ENCODE results near the gene RCOR1. TPM values are rescaled to one million over a fixed set of nuclear protein-coding genes. Genes with fewer than 3 reads are reported as not detected.
"Not testable (repeated sequence)": the region's sequence is repeated elsewhere in the genome, so short reads cannot be mapped to it uniquely, and the experiment has no call there.

Gene RCOR1
- total RNA-seq, 1 donor from 2014 or later, result 24.3 TPM

DNA sequence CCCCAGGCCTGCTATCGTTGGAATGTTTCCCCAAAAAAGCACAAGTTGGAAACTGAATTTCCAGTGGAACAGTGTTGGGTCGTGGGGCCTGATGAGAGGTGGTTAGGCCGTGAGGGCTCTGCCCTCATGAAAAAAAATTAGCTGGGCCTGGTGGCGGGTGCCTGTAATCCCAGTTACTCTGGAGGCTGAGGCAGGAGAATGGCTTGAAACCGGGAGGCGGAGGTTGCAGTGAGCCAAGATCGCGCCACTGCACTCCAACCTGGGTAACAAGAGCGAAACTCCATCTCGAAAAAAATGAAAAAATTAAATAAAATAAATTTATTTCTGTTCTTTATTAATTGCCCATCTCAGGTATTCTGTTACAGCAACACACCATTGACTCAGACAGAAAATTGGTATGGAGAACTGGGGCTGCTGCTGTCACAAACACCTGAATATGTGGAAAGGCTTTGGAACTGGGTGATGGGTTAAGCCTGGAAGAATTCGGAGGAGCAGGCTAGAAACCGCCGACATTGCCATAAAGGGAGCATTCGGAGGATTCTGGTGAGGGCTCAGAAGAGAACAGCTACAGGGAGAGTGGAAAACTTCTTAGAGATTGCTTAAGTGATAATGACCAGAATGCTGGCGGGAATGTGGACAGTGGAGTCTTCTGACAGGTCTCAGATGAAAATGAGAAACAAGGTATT, 17.1 kb upstream of the RCOR1 start:
- H3K4me3 Mint-ChIP-seq (ENCODE audit: low read depth), result no peak overlapping the region
- peaks cover 2% of the 10 kb centered on the region for H3K4me1 Mint-ChIP-seq (ENCODE audit: low read depth)
- DNase-seq (ENCODE audit: low spot score), result no peak
- H3K36me3 Mint-ChIP-seq (ENCODE audit: low read depth), result no peaks in the 10 kb centered on the region
- no peaks in the 10 kb centered on the region for H3K9me3 Mint-ChIP-seq
- intact Hi-C loops (cut with micrococcal nuclease), result no loop called here
- H3K27ac Mint-ChIP-seq, result no peak overlapping the region
- no peaks in the 10 kb centered on the region for H3K27me3 Mint-ChIP-seq (ENCODE audit: low read depth)

- H3K36me3 Mint-ChIP-seq (ENCODE audit: low read depth); H3K4me1 Mint-ChIP-seq (ENCODE audit: low read depth); H3K27me3 Mint-ChIP-seq (ENCODE audit: low read depth); H3K9me3 Mint-ChIP-seq; intact Hi-C loops (cut with micrococcal nuclease); H3K27ac Mint-ChIP-seq; DNase-seq (ENCODE audit: low spot score); H3K4me3 Mint-ChIP-seq (ENCODE audit: low read depth): not testable (repeated sequence)
Measured at GRCh38 chr14:102575846-102576428, 16.5 kb upstream of the RCOR1 start.

DNA sequence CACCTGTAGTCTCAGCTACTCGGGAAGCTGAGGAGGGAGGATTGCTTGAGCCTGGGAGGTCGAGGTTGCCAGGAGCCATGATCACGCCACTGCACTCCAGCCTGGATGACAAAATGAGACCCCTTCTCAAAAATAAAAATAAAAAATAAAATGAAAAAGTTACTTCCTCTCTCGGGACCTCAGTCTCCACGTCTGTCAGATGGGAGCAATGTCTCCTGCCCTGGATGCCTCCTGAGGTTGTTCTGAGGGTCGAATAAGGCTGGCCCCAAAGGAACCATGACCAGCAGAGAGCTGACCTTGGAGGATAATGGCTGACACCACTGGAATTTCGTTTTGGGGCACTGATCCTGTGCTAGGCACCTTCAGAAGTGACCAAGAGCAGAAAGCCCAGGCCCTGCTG, 13.6 kb upstream of the RCOR1 start:
- Mint-ChIP-seq H3K27me3 (ENCODE audit: low read depth) (no peaks in the 10 kb centered on the region), H3K4me3 (ENCODE audit: low read depth) (no peak overlapping the region), H3K27ac (no peak overlapping the region), H3K9me3 (no peaks in the 10 kb centered on the region), H3K36me3 (ENCODE audit: low read depth) (no peaks in the 10 kb centered on the region), H3K4me1 (ENCODE audit: low read depth) (no peaks in the 10 kb centered on the region)
- DNase-seq (ENCODE audit: low spot score), result no peak
- intact Hi-C loops (cut with micrococcal nuclease), result no loop called here

DNA sequence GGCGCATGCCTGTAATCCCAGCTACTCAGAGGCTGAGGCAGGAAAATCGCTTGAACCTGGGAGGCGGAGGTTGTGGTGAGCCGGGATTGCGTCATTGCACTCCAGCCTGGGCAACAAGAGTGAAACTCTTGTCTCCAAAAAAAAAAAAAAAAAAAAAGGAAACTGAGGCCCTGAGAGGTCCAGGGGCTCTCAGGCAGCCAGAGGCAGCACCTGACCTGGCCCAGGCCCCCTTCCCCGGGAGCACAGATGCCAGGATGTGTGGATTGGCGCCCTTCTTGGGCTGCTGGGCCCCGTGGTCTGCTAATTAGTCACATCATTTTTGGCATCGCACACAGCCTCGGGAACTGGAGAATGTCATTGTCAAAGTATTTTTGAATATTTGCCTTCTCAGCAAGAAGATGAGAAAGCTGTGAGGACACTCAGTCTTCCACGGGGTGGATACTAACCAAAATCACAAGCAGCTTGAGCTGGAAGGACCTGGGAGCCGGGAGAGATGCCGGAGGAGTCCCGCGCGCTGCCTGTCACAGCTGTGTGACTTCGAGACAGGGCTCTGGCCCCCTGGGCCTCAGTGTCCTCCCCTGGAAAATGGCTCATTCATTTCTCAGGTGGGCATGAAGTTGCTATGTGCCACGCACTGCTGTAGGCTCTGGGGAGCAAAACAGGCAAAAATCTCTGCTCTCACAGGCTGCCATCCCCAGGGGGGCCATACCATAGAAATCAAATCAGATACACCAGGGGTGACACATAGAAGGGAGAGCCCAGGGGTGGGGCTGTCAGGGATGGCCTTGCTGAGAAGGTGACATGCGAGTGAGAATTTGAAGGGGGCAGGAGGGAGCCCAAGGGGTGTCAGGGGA, 12.5 kb upstream of the RCOR1 start:
- intact Hi-C loops (cut with micrococcal nuclease), result no loop called here
- Mint-ChIP-seq H3K27me3 (ENCODE audit: low read depth) (no peaks in the 10 kb centered on the region), H3K4me3 (ENCODE audit: low read depth) (no peak overlapping the region), H3K36me3 (ENCODE audit: low read depth) (no peaks in the 10 kb centered on the region), H3K27ac (no peak overlapping the region), H3K9me3 (no peaks in the 10 kb centered on the region), H3K4me1 (ENCODE audit: low read depth) (no peaks in the 10 kb centered on the region)
- no peak for DNase-seq (ENCODE audit: low spot score)

DNA sequence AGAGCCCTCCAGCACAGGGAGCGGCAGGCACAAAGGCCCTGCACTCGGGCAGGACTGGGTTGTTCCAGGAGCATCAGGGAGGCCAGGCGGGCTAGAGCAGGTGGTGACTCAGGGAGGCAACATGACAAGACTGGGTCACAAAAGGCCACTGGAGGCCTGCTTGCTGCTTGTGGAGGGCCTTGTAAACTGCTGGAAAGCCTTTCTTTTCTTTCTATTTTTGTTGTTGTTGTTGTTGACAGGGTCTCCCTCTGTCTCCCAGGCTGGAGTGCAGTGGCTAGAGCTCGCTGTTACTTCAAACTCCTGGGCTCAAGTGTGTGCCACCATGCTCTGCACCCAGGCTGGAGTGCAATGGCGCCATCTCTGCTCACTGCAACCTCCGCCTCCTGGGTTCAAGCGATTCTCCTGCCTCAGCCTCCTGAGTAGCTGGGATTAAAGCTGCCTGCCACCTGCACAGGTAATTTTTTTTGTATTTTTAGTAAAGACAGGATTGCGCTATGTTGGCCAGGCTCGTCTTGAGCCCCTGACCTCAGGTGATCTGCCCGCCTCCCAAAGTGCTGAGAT, 11.8 kb upstream of the RCOR1 start:
- no peaks in the 10 kb centered on the region for H3K4me1 Mint-ChIP-seq (ENCODE audit: low read depth)
- intact Hi-C loops (cut with micrococcal nuclease), result no loop called here
- DNase-seq (ENCODE audit: low spot score), result no peak
- H3K4me3 Mint-ChIP-seq (ENCODE audit: low read depth), result no peak overlapping the region
- no peaks in the 10 kb centered on the region for H3K36me3 Mint-ChIP-seq (ENCODE audit: low read depth)
- no peaks in the 10 kb centered on the region for H3K27me3 Mint-ChIP-seq (ENCODE audit: low read depth)
- H3K27ac Mint-ChIP-seq, result no peak overlapping the region
- H3K9me3 Mint-ChIP-seq, result no peaks in the 10 kb centered on the region

DNA sequence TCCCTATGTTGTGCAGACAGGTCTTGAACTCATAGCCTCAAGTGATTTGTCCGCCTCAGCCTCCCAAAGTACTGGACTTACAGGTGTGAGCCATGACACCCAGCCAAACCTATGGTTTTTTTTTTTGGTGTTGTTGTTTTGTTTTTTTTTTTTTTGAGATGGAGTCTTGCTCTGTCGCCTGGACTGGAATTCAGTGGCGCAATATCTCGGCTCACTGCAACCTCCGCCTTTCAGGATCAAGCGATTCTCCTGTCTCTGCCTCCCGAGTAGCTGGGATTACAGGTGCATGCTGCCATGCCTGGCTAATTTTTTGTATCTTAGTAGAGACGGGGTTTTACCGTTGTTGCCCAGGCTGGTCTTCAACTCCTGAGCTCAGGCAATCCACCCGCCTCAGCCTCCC, 11.3 kb upstream of the RCOR1 start:
- Mint-ChIP-seq H3K4me3 (ENCODE audit: low read depth) (no peak overlapping the region), H3K27me3 (ENCODE audit: low read depth) (no peaks in the 10 kb centered on the region), H3K36me3 (ENCODE audit: low read depth) (no peaks in the 10 kb centered on the region), H3K27ac (no peak overlapping the region), H3K9me3 (no peaks in the 10 kb centered on the region), H3K4me1 (ENCODE audit: low read depth) (no peaks in the 10 kb centered on the region)
- intact Hi-C loops (cut with micrococcal nuclease), result no loop called here
- no peak for DNase-seq (ENCODE audit: low spot score)

DNA sequence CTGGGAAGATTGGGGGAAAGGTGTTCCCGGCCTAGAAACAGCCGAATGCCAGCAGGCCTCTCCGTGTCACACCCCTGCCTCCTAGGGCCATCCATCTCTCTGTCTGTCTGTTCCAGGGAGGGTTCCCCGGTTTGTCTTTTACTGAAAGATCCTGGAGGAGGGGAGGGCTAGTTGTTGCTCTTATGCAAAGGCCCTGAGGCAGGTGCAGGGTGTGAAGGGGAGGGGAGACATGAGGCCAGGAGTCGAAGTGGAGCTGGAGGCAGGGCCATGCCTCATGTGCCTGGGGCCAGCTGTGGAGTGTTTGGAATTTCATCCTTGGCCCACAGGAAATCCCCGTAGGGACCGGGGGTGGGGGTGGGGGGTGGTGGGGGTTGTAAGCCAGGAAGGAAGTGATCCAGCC, 8.7 kb upstream of the RCOR1 start:
- H3K27me3 Mint-ChIP-seq (ENCODE audit: low read depth), result no peaks in the 10 kb centered on the region
- no peaks in the 10 kb centered on the region for H3K9me3 Mint-ChIP-seq
- H3K27ac Mint-ChIP-seq, result no peak overlapping the region
- no peaks in the 10 kb centered on the region for H3K36me3 Mint-ChIP-seq (ENCODE audit: low read depth)
- H3K4me3 Mint-ChIP-seq (ENCODE audit: low read depth), result no peak overlapping the region
- intact Hi-C loops (cut with micrococcal nuclease), result no loop called here
- DNase-seq (ENCODE audit: low spot score), result no peak
- no peaks in the 10 kb centered on the region for H3K4me1 Mint-ChIP-seq (ENCODE audit: low read depth)

DNA sequence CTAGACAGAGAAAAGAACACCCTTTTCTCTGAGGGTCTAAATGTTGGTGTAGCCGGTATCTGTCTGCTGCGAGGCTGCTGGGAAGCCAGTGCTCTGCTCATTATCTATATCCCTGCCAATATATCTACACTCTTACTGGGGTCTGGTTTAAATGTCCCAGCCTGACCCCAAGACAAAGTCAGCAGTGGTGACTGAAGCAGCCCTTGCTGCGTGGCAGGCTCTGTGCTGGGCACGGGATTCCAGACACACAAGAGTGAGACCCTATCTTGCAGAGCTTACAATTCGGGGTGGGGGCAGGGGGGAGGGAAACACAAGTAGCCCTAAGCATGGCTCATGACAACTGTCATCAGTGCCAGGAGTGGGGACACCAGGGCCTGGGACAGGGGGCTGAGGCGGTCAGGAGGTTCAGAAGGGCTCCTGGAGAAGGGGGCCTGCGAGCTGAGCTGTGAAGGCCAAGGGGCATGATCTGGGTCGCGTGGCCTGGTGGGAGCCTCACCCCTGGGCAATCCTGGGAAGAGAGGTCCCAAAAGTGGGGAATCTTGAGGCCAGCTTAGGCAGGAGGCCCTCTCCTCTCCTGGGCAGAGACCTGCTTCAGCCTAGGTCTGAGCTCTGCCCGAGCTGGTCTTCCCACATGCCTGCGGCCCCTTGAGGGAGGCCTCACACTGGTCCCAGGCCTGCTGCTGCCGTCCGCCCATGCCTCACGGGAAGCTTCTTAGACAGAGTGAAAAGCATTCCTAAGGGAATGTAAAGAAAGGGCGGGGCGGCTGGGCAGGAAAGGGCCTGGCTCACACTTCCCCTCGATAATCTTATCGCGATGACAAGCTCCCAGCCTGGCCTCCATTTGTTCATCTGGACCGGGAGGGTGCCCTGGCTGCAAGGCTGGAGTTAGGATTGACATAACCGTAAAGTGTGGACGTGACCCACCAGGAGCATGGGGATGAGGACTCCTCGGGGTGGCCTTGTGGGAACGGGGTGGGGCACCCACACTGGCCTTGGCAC, 7.3 kb upstream of the RCOR1 start:
- H3K36me3 Mint-ChIP-seq (ENCODE audit: low read depth), result no peaks in the 10 kb centered on the region
- no peaks in the 10 kb centered on the region for H3K4me1 Mint-ChIP-seq (ENCODE audit: low read depth)
- no peak overlapping the region for H3K4me3 Mint-ChIP-seq (ENCODE audit: low read depth)
- H3K9me3 Mint-ChIP-seq, result no peaks in the 10 kb centered on the region
- H3K27me3 Mint-ChIP-seq (ENCODE audit: low read depth), result no peaks in the 10 kb centered on the region
- intact Hi-C loops (cut with micrococcal nuclease), result no loop called here
- no peak for DNase-seq (ENCODE audit: low spot score)
- H3K27ac Mint-ChIP-seq, result no peak overlapping the region

- no peak for DNase-seq (ENCODE audit: low spot score)
- Mint-ChIP-seq H3K4me3 (ENCODE audit: low read depth) (no peak overlapping the region), H3K4me1 (ENCODE audit: low read depth) (no peaks in the 10 kb centered on the region), H3K36me3 (ENCODE audit: low read depth) (no peaks in the 10 kb centered on the region), H3K27ac (no peak overlapping the region), H3K9me3 (no peaks in the 10 kb centered on the region), H3K27me3 (ENCODE audit: low read depth) (no peaks in the 10 kb centered on the region)
- intact Hi-C loops (cut with micrococcal nuclease), result no loop called here
Measured at GRCh38 chr14:102586420-102587104, 5.9 kb upstream of the RCOR1 start.

DNA sequence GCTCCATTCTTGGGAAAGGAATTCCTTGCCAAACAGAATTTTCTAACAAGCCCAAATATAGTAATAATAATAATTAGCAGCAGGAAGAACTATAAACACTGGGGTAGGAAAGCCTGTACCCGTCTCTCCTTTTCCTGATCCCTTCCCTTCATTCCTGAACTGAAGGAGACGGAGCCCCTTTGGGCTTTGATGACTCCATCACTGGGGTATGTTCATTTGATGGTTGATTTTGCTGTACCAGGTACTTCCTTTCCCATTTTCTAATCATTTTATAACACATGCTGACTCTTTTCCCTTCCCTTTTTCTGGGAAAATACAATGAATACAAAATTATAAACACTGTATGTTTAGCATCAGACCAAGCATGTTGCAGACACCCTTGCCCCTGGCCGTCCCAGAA, 3.6 kb upstream of the RCOR1 start:
- DNase-seq (ENCODE audit: low spot score), result no peak
- Mint-ChIP-seq H3K27ac (no peak overlapping the region), H3K9me3 (no peaks in the 10 kb centered on the region), H3K36me3 (ENCODE audit: low read depth) (peaks cover 3% of the 10 kb centered on the region), H3K4me1 (ENCODE audit: low read depth) (peaks cover 2% of the 10 kb centered on the region), H3K4me3 (ENCODE audit: low read depth) (no peak overlapping the region), H3K27me3 (ENCODE audit: low read depth) (no peaks in the 10 kb centered on the region)
- intact Hi-C loops (cut with micrococcal nuclease), result no loop called here

DNA sequence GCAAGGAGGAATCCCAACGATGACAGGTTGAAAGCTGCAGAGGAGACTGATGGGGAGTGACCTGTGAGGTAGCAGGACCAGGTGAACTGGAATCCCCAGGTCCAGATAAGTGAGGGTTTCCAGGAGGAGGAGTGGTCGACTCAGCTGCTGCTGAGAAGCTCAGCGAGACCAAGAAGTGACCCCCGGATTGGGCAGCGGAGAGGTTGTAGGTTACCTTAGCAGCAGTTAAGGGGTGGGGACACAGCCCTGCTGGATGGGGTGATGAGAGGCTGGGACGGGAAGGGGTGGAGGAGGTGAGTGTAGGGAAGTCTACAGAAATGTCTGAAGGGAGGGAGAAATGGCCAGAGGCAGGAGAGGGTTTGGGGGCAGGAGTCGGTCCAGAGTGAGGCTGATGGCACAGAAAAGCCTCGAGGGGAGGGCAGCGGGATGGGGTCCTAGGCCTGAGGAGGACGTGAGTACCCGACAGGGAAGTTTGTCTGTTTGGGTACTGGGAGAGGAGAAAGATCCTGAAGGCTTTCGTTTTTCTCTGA, 2.6 kb upstream of the RCOR1 start:
- H3K9me3 Mint-ChIP-seq, result no peaks in the 10 kb centered on the region
- intact Hi-C loops (cut with micrococcal nuclease), result loop anchor here (5.0 kb wide), 3 partner anchors 42 to 273 kb away; partner anchors contain the start of genes TRAF3 and ZNF839
- no peaks in the 10 kb centered on the region for H3K27me3 Mint-ChIP-seq (ENCODE audit: low read depth)
- no peak overlapping the region for H3K27ac Mint-ChIP-seq
- no peak for DNase-seq (ENCODE audit: low spot score)
- peak overlapping the region; percentile 41 for H3K4me3 Mint-ChIP-seq (ENCODE audit: low read depth)
- peaks cover 9% of the 10 kb centered on the region for H3K36me3 Mint-ChIP-seq (ENCODE audit: low read depth)
- H3K4me1 Mint-ChIP-seq (ENCODE audit: low read depth), result peaks cover 12% of the 10 kb centered on the region
